Heart right ventricle (tissue), 16 donors: ENCODE data around the gene CPEB1. TPM values are rescaled to one million over a fixed set of nuclear protein-coding genes. Genes with fewer than 3 reads are reported as not detected.

ENCODE experiments used
- ATAC-seq, 8 donors: fragments of 200-7000 bp; cut with Tn5 transposase; one replicate each; pipeline ENCODE4 v1.9.1; 2020; ENCODE audit warnings: mild to moderate bottlenecking in 8 of 8, moderate library complexity in 8 of 8, moderate number of reproducible peaks in 1 of 8
- DNase-seq, 2 donors: peaks; one replicate each; pipeline ENCODE4 v3.0.0-alpha.2; 2020
- H3K27ac ChIP-seq, 10 donors: fragments of 200-600 bp; sonication (generic) in 2 of 10; one replicate each; pipeline versions ENCODE4 v1.5.0 to v1.8.0; 2020 to 2022; ENCODE audit warnings: mild to moderate bottlenecking in 3 of 10
- H3K27me3 ChIP-seq, 7 donors: fragments of 200-600 bp; one replicate each; pipeline ENCODE4 v1.8.0; 2021 to 2022; ENCODE audit warnings: mild to moderate bottlenecking in 2 of 7
- H3K36me3 ChIP-seq, 9 donors: fragments of 200-600 bp; sonication (generic) in 1 of 9; one replicate each; pipeline versions ENCODE4 v1.5.0 to v1.8.0; 2020 to 2022; ENCODE audit warnings: mild to moderate bottlenecking in 2 of 9
- H3K4me1 ChIP-seq, 9 donors: fragments of 200-600 bp; sonication (generic) in 1 of 9; one replicate each; pipeline versions ENCODE4 v1.5.0 to v1.8.0; 2020 to 2022; ENCODE audit warnings: mild to moderate bottlenecking in 4 of 9
- H3K4me3 ChIP-seq, 10 donors: fragments of 200-600 bp; sonication (generic) in 2 of 10; one replicate each; pipeline versions ENCODE4 v1.5.0 to v1.8.0; 2020 to 2022; ENCODE audit warnings: mild to moderate bottlenecking in 7 of 10, moderate library complexity in 2 of 10
- H3K9me3 ChIP-seq, 11 donors: fragments of 200-600 bp in 10 of 11; sonication (generic) in 2 of 11; one replicate each; pipeline versions ENCODE4 v1.5.0 to v1.8.0; 2013 to 2022; ENCODE audit warnings: mild to moderate bottlenecking in 2 of 11, control low read depth in 1 of 11, moderate library complexity in 1 of 11
- CTCF ChIP-seq, 9 donors: fragments of 200-600 bp; sonication (generic) in 2 of 9; IDR thresholded peaks; one replicate each; pipeline versions ENCODE4 v1.5.0 to v1.8.0; 2021 to 2022; ENCODE audit warnings: antibody characterized with exemption in 9 of 9, mild to moderate bottlenecking in 5 of 9, moderate library complexity in 1 of 9
- WGBS, 2 donors: extraction: QIAGEN DNeasy Blood & Tissue Kit; methylation state at CpG; one replicate each; pipeline ENCODE4 v1.1.7; 2013; ENCODE audit warnings: inconsistent platforms in 1 of 2; 5-methylcytosine and 5-hydroxymethylcytosine counted together
- intact Hi-C, 10 donors: fragments of 100-400 bp; cut with DNase I; formaldehyde crosslinking; loops; one replicate each; pipeline versions ENCODE4 v1.11.1 to v1.14.2; 2022
- polyA plus RNA-seq, 2 donors: library from polyadenylated mRNA; stranded (reverse); fragments of 200-250 nt; gene quantifications; one replicate each; pipeline ENCODE4 v1.2.3, GENCODE V29; 2013
- total RNA-seq, 10 donors: library from RNA; stranded (reverse); fragmentation: NEBNext Ultra II Directional in 3 of 10; extraction: Animal tissue kit (Norgen Biotek cat#: 25700) in 3 of 10; gene quantifications; one replicate each; pipeline versions ENCODE4 v1.2.1 to v1.2.4, GENCODE V29; 2021 to 2023
- donor health status: Arrhythmogenic right ventricular cardiomyopathy.
- donor health status: ischemic (EF 13 %, LVEDD 7.1; RV severe dilation, severe dysfunction).
- donor health status: healthy with polysubstance abuse.
- donor health status: DM: no; HTN: yes; CAD: no.
- donor health status: DM: no; HTN: no; CAD: no.
- donor health status: ischemic (EF 25% LVEDD 6.9; RV normal size, moderate dysfunction).
- donor health status: ischemic (EF 25% LVEDD 5.7; RV mildly dilated, moderate dysfunction).
- donor health status: healthy.
- donor health status: DM: yes; HTN: yes; CAD: no.
- donor health status: Ischemic cardiomyopathy.
- donor health status: ischemic (EF 35%, LVEDD 5.7; RV mildly dilated, moderate dysfunction).
- donor health status: nonischemic (EF 11% LVEDD 7.7; RV severe dilation, severe dysfunction).
- donor health status: DM: yes; HTN: yes; CAD: no.
- donor health status: PGD.
- donor health status: ischemic (EF 29% LVEDD 5.4; RV normal size, mild dysfunction).
- donor health status: nonischemic (EF 23%, LVEDD 6.1; RV moderate dilation, normal function).

The CPEB1 gene
- total and polyA plus RNA-seq, 12 donors = 0.20 to 5.2 (median 1.4) TPM

GRCh38 chr15:82613747-82614146 lies 33.4 kb downstream of the CPEB1 start:
- ATAC-seq (peak in 1 of 8 donors; percentile 31), DNase-seq (peak in 1 of 2 donors; percentile 15)
- 56 to 63% methylated on average over 12 of the region's 12 CpGs for WGBS, 2 donors
- Histone ChIP-seq H3K27ac (no peak overlapping the region), H3K9me3 (no peaks in the 10 kb centered on the region), H3K27me3 (peaks cover 0 to 14% (median 0%) of the 10 kb centered on the region in 7 donors), H3K4me1 (no peaks in the 10 kb centered on the region), H3K36me3 (no peaks in the 10 kb centered on the region), H3K4me3 (no peak overlapping the region)
- TF ChIP-seq CTCF (IDR thresholded peaks at IDR 0.05) = no peak
- intact Hi-C loops = no loop called here

GRCh38 chr15:82611348-82611747 lies 35.8 kb downstream of the CPEB1 start:
- H3K4me1 ChIP-seq = no peaks in the 10 kb centered on the region
- intact Hi-C loops = no loop called here

GRCh38 chr15:82602195-82602594 lies 45.0 kb downstream of the CPEB1 start:
- Histone ChIP-seq H3K27me3 (peaks cover 0 to 12% (median 10%) of the 10 kb centered on the region in 7 donors), H3K4me3 (no peak overlapping the region), H3K27ac (no peak overlapping the region), H3K4me1 (no peaks in the 10 kb centered on the region), H3K36me3 (no peaks in the 10 kb centered on the region), H3K9me3 (no peaks in the 10 kb centered on the region)
- TF ChIP-seq CTCF (IDR thresholded peaks at IDR 0.05) = no peak
- ATAC-seq (no peak), DNase-seq (no peak)
- WGBS, 2 donors = 84 to 85% methylated on average over 5 of the region's 5 CpGs
- intact Hi-C loops = no loop called here

More at GRCh38 chr15:82611348-82611747, 35.8 kb downstream of the CPEB1 start:
- ATAC-seq = no peak
- no peak for DNase-seq
- H3K27me3 ChIP-seq = peaks cover 0 to 6% (median 0%) of the 10 kb centered on the region in 7 donors
- H3K27ac ChIP-seq = no peak overlapping the region
- 84 to 87% methylated on average over 4 of the region's 4 CpGs for WGBS, 2 donors
- H3K36me3 ChIP-seq = no peaks in the 10 kb centered on the region
- H3K9me3 ChIP-seq = no peaks in the 10 kb centered on the region
- TF ChIP-seq CTCF (IDR thresholded peaks at IDR 0.05) = no peak
- no peak overlapping the region for H3K4me3 ChIP-seq

GRCh38 chr15:82599862-82600261 lies 47.3 kb downstream of the CPEB1 start:
- Histone ChIP-seq H3K9me3 (no peaks in the 10 kb centered on the region), H3K27me3 (peaks cover 0 to 14% (median 10%) of the 10 kb centered on the region in 7 donors), H3K4me3 (no peak overlapping the region), H3K27ac (no peak overlapping the region), H3K4me1 (no peaks in the 10 kb centered on the region), H3K36me3 (no peaks in the 10 kb centered on the region)
- no peak for TF ChIP-seq CTCF (IDR thresholded peaks at IDR 0.05)
- DNase-seq = no peak
- WGBS, 2 donors = 81 to 82% methylated on average over 1 of the region's 1 CpG
- intact Hi-C loops = no loop called here
- ATAC-seq = no peak
